HepG2 (cell line): ENCODE results near the gene CIBAR2. TPM values are rescaled to one million over a fixed set of nuclear protein-coding genes. Genes with fewer than 3 reads are reported as not detected.
A peak's percentile ranks its signal among the peaks of the same experiment; 100 is the strongest.

ENCODE experiments used
- CHCHD3 ChIP-seq: sonication (generic); formaldehyde crosslinking; IDR thresholded peaks from 2 replicates; pipeline ENCODE4 v1.8.0; 2022; ENCODE audit warnings: mild to moderate bottlenecking, missing genetic modification reagents, moderate library complexity
- CREM ChIP-seq, 2 experiments: sonication (generic) in 1 of 2; formaldehyde crosslinking in 1 of 2; IDR thresholded peaks; 2 replicates each; pipeline versions ENCODE4 v1.4.0 to v1.6.1; 2016 to 2020; ENCODE audit warnings: antibody characterized with exemption in 1 of 2, mild to moderate bottlenecking in 1 of 2, missing genetic modification reagents in 1 of 2
- ELF4 ChIP-seq: sonication (generic); formaldehyde crosslinking; IDR thresholded peaks from 2 replicates; pipeline ENCODE4 v1.5.0; 2020; ENCODE audit warnings: missing genetic modification reagents, mild to moderate bottlenecking, moderate library complexity, borderline replicate concordance
- KDM5A ChIP-seq: fragments of 200-600 bp; sonication (generic); IDR thresholded peaks from 2 replicates; pipeline ENCODE4 v1.7.0; 2018; ENCODE audit warnings: antibody characterized with exemption, mild to moderate bottlenecking, low read length, borderline replicate concordance
- KDM5B ChIP-seq: sonication (generic); formaldehyde crosslinking; IDR thresholded peaks from 2 replicates; pipeline ENCODE4 v1.4.0; 2020; ENCODE audit warnings: missing genetic modification reagents, mild to moderate bottlenecking, borderline replicate concordance
- MEIS1 ChIP-seq: sonication (generic); formaldehyde crosslinking; IDR thresholded peaks from 2 replicates; pipeline ENCODE4 v1.9.0; 2021; ENCODE audit warnings: mild to moderate bottlenecking, missing genetic modification reagents, moderate library complexity, borderline replicate concordance
- MIXL1 ChIP-seq: IDR thresholded peaks from 2 replicates; pipeline ENCODE4 v1.6.1; 2016
- NFYC ChIP-seq: IDR thresholded peaks from 2 replicates; pipeline ENCODE4 v1.6.1; 2016; ENCODE audit warnings: missing genetic modification reagents, missing compliant biosample characterization
- SMYD3 ChIP-seq: sonication (generic); formaldehyde crosslinking; IDR thresholded peaks from 2 replicates; pipeline ENCODE4 v1.8.1; 2023; ENCODE audit warnings: mild to moderate bottlenecking, missing genetic modification reagents
- THAP11 ChIP-seq: IDR thresholded peaks from 2 replicates; pipeline ENCODE4 v1.6.1; 2016; ENCODE audit warnings: missing biosample characterization, missing genetic modification reagents
- ZMYM4 ChIP-seq: sonication (generic); formaldehyde crosslinking; IDR thresholded peaks from 2 replicates; pipeline ENCODE4 v1.8.1; 2023; ENCODE audit warnings: mild to moderate bottlenecking, missing genetic modification reagents
- ZNF343 ChIP-seq: sonication (generic); formaldehyde crosslinking; IDR thresholded peaks from 2 replicates; pipeline ENCODE4 v1.4.0; 2020; ENCODE audit warnings: mild to moderate bottlenecking, missing genetic modification reagents
- ZNF567 ChIP-seq: sonication (generic); formaldehyde crosslinking; IDR thresholded peaks from 2 replicates; pipeline ENCODE4 v1.8.1; 2023; ENCODE audit warnings: mild to moderate bottlenecking, missing genetic modification reagents, borderline replicate concordance
- ZNF577 ChIP-seq: sonication (generic); formaldehyde crosslinking; IDR thresholded peaks from 2 replicates; pipeline ENCODE4 v1.4.0; 2020; ENCODE audit warnings: mild to moderate bottlenecking, low read depth, missing genetic modification reagents, borderline replicate concordance
- ZNF7 ChIP-seq: IDR thresholded peaks from 2 replicates; pipeline ENCODE4 v1.6.1; 2016; ENCODE audit warnings: missing biosample characterization, missing genetic modification reagents
- ZNF773 ChIP-seq: sonication (generic); formaldehyde crosslinking; IDR thresholded peaks from 2 replicates; pipeline ENCODE4 v1.4.0; 2020; ENCODE audit warnings: missing genetic modification reagents, borderline replicate concordance
- polyA plus RNA-seq, 8 experiments: library from polyadenylated mRNA; depleted of rRNA in 3 of 8; stranded (reverse) in 7 of 8; unstranded in 1 of 8; fragments of >200 nt; fragmentation: Illumina TruSeq in 4 of 8; extraction: Trizol in 4 of 8; gene quantifications; 2 replicates each; pipeline versions ENCODE4 v1.2.1 to v1.2.3, GENCODE V29; 2011 to 2016; ENCODE audit warnings: low read depth in 4 of 8, missing spikeins in 1 of 8, mixed read lengths in 1 of 8; ENCODE audit not compliant: insufficient read depth in 1 of 8
- total RNA-seq, 5 experiments: library from RNA; depleted of rRNA; stranded (reverse); fragments of >200 nt; fragmentation: Illumina TruSeq; extraction: Trizol; gene quantifications; 2 replicates each; pipeline ENCODE4 v1.2.3, GENCODE V29; 2016; ENCODE audit warnings: low read depth in 1 of 5
- TF ChIP-seq, protein P1 (sequence below): sonication (generic); formaldehyde crosslinking; IDR thresholded peaks from 2 replicates; pipeline ENCODE4 v1.4.0; 2020; ENCODE audit warnings: missing genetic modification reagents
- TF ChIP-seq, protein P2 (sequence below): sonication (generic); formaldehyde crosslinking; IDR thresholded peaks from 2 replicates; pipeline ENCODE4 v1.5.1; 2020; ENCODE audit warnings: missing genetic modification reagents, mild to moderate bottlenecking, borderline replicate concordance
- TF ChIP-seq, protein P3 (sequence below): conservative IDR thresholded peaks from 2 replicates; pipeline ENCODE4 v1.6.1; 2018; ENCODE audit warnings: missing genetic modification reagents
- TF ChIP-seq, protein P4 (sequence below): sonication (generic); formaldehyde crosslinking; IDR thresholded peaks from 2 replicates; pipeline ENCODE4 v1.4.0; 2020; ENCODE audit warnings: missing genetic modification reagents
- TF ChIP-seq, protein P5 (sequence below): sonication (generic); formaldehyde crosslinking; IDR thresholded peaks from 2 replicates; pipeline ENCODE4 v1.8.1; 2023; ENCODE audit warnings: missing genetic modification reagents, inconsistent platforms, borderline replicate concordance

The CIBAR2 gene
- total and polyA plus RNA-seq, 2 of the 13 experiments (the other 11 are each of a cell fraction or from before 2014, with no cell fraction given), result not detected

DNA sequence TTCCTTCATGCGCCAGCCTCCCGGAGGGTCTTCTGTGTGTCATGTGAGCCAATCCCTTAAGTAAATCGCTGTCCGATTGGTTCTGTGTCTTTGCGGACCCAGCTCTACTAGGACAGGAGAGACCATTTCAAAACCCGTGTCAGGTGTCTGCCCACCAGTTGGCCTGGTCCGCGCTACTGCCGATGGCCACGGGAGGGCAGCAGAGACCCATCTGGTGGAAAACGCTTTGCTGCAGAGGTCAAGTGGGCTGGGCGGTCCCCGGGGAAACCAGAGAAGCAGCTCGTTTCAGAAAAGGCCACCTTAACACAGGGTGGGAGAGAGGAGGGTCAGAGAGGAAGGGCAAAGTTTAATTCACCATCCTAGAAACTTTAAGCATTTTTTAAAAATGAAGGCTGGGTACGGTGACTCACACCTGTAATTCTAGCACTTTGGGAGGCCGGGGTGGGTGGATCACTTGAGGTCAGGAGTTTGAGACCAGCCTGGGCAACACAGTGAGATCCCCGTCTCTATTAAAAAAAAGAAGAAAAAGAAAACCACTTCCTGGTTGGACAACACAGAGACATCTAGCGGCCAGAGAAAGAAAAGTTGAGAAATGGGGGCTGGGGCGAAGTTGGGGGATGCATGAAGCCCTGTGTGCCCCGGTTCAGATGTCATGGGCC lies 2.8 kb upstream of the CIBAR2 start (continued):
- TF ChIP-seq, protein P1, sequence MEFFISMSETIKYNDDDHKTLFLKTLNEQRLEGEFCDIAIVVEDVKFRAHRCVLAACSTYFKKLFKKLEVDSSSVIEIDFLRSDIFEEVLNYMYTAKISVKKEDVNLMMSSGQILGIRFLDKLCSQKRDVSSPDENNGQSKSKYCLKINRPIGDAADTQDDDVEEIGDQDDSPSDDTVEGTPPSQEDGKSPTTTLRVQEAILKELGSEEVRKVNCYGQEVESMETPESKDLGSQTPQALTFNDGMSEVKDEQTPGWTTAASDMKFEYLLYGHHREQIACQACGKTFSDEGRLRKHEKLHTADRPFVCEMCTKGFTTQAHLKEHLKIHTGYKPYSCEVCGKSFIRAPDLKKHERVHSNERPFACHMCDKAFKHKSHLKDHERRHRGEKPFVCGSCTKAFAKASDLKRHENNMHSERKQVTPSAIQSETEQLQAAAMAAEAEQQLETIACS (CRISPR knock-in tag), result no peak
- TF ChIP-seq, protein P2, sequence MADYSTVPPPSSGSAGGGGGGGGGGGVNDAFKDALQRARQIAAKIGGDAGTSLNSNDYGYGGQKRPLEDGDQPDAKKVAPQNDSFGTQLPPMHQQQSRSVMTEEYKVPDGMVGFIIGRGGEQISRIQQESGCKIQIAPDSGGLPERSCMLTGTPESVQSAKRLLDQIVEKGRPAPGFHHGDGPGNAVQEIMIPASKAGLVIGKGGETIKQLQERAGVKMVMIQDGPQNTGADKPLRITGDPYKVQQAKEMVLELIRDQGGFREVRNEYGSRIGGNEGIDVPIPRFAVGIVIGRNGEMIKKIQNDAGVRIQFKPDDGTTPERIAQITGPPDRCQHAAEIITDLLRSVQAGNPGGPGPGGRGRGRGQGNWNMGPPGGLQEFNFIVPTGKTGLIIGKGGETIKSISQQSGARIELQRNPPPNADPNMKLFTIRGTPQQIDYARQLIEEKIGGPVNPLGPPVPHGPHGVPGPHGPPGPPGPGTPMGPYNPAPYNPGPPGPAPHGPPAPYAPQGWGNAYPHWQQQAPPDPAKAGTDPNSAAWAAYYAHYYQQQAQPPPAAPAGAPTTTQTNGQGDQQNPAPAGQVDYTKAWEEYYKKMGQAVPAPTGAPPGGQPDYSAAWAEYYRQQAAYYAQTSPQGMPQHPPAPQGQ (CRISPR knock-in tag), result no peak
- TF ChIP-seq KDM5A (no peak), ZMYM4 (CRISPR knock-in tag) (peak; percentile 67), ZNF567 (CRISPR knock-in tag) (0 out of 2 replicates have a peak, but pooled peaks have one; percentile 45), MIXL1 (CRISPR knock-in tag) (no peak), ZNF577 (no peak), SMYD3 (CRISPR knock-in tag) (0 out of 2 replicates have a peak, but pooled peaks have one; percentile 57), NFYC (no peak), THAP11 (CRISPR knock-in tag) (peak; percentile 66; the same call in 1 of the 2 replicates), ZNF7 (CRISPR knock-in tag) (no peak), CREM (IDR thresholded peaks at IDR 0.05) (no peak), CREM (CRISPR knock-in tag; IDR thresholded peaks at IDR 0.05) (no peak), CHCHD3 (CRISPR knock-in tag) (no peak), ELF4 (no peak), ZNF773 (CRISPR knock-in tag) (no peak), KDM5B (peak; percentile 55; the same call in 1 of the 2 replicates), ZNF343 (0 out of 2 replicates have a peak, but pooled peaks have one; percentile 56), MEIS1 (CRISPR knock-in tag) (0 out of 2 replicates have a peak, but pooled peaks have one; percentile 39)
- TF ChIP-seq, protein P3, sequence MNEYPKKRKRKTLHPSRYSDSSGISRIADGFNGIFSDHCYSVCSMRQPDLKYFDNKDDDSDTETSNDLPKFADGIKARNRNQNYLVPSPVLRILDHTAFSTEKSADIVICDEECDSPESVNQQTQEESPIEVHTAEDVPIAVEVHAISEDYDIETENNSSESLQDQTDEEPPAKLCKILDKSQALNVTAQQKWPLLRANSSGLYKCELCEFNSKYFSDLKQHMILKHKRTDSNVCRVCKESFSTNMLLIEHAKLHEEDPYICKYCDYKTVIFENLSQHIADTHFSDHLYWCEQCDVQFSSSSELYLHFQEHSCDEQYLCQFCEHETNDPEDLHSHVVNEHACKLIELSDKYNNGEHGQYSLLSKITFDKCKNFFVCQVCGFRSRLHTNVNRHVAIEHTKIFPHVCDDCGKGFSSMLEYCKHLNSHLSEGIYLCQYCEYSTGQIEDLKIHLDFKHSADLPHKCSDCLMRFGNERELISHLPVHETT (CRISPR knock-in tag), result no peak
- TF ChIP-seq, protein P4, sequence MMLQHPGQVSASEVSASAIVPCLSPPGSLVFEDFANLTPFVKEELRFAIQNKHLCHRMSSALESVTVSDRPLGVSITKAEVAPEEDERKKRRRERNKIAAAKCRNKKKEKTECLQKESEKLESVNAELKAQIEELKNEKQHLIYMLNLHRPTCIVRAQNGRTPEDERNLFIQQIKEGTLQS, result no peak
- TF ChIP-seq, protein P5, sequence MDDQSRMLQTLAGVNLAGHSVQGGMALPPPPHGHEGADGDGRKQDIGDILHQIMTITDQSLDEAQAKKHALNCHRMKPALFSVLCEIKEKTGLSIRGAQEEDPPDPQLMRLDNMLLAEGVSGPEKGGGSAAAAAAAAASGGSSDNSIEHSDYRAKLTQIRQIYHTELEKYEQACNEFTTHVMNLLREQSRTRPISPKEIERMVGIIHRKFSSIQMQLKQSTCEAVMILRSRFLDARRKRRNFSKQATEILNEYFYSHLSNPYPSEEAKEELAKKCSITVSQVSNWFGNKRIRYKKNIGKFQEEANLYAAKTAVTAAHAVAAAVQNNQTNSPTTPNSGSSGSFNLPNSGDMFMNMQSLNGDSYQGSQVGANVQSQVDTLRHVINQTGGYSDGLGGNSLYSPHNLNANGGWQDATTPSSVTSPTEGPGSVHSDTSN, result no peak
